HG03469 (cell line): ENCODE data around the gene TPGS2.
A peak's percentile ranks its signal among the peaks of the same experiment; 100 is the strongest.
"Not testable (repeated sequence)": the region's sequence is repeated elsewhere in the genome, so short reads cannot be mapped to it uniquely, and the experiment has no call there.

ENCODE experiments used
- ATAC-seq: cut with Tn5 transposase; IDR thresholded peaks from one replicate; pipeline ENCODE4 v1.9.1; 2021; ENCODE audit warnings: mild to moderate bottlenecking, moderate library complexity, moderate number of reproducible peaks; ENCODE audit not compliant: unreplicated experiment

Gene TPGS2, protein sequence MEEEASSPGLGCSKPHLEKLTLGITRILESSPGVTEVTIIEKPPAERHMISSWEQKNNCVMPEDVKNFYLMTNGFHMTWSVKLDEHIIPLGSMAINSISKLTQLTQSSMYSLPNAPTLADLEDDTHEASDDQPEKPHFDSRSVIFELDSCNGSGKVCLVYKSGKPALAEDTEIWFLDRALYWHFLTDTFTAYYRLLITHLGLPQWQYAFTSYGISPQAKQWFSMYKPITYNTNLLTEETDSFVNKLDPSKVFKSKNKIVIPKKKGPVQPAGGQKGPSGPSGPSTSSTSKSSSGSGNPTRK

DNA sequence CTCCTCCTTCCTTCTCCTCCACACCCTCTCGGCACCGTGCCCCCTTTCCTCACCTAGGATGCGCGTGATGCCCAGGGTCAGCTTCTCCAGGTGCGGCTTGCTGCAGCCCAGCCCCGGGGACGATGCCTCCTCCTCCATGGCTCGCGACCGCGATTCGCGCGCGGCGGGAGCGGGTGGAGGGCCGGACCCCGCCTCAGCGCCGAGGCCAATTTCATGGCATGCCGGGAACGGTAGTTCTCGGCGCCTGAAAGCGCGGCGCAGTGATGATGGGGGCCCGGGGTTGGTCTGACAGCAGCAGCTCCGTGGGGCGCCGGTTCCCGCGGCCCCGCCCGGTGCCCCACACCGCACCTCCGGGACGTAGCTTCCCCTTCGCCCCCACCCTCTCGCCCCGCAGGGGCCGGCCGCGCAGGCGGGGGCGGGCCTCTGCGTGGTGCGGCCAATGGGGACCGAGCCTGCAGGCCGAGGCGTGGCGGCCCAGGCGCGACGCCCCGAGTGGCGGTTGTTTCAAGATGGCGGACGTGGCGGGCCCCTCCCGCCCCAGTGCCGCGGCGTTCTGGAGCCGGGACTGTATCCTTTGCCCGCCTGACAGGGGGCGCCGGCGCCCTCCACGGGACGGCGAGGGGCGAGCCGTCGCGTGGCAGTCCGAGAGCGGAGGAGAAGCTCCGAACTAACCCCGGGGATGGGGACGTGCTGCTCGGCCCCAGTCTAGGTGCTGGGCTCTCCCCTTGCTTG lies at the start of gene TPGS2, which contains the start of gene KIAA1328:
TSS of gene TPGS2 (minus strand) at position 373 of the 732 bp plus-strand sequence. CDS start at position 138, 235 bp downstream.
TSS of gene KIAA1328 (plus strand) at position 498 of the 732 bp plus-strand sequence. CDS start at position 510, 12 bp downstream.
- peak; percentile 89 for ATAC-seq

DNA sequence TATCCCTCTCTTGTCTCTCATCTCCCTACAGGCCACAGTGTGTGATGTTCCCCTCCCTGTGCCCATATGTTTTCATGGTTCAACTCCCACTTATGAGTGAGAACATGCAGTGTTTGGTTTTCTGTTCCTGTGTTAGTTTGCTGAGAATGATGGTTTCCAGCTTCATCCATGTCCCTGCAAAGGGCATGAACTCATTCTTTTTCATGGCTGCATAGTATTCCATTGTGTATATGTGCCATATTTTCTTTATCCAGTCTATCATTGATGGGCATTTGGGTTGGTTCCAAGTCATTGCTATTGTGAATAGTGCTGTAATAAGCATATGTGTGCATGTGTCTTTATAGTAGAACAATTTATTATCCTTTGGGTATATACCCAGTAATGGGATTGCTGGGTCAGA lies 45.0 kb upstream of the TPGS2 start:
- ATAC-seq, result not testable (repeated sequence)

DNA sequence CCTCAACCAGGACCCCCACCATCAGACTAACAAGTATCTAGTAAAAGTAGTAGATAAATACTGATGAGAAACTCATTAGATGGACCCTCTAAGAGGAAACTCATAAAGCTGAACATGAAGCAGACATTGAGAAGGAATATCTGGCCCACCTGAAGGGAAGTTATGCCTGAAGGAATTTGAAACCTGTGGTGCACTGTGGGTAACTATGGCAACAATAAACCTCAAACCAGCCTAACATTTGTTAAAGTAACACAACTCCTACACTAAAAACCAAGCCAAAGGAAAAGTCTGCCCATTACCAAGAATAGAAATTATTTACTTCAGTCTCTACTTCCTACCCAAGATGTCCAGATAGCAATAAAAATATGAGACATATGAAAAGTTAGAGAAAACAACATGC lies 43.5 kb upstream of the TPGS2 start:
- ATAC-seq, result no peak

DNA sequence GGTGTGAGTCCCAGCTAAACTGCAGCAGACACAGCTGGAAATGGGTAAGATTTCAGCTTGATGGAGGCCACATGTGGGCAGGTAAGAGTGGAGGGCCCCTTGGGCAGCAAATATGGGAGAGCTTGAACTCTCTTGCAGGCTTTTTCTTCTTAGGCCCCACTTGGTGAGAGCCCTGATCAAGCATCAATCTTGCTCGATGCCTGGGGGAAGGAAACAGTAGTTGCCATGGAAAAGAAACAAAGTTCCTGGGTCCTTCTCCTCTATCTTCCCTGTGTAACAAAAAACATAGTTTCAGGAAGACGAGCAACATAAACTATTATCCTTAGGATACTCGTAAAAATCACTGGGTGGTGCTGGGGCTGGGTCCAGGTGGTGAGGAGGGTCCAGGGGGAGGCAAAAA lies 43.0 kb upstream of the TPGS2 start:
- ATAC-seq, result no peak

DNA sequence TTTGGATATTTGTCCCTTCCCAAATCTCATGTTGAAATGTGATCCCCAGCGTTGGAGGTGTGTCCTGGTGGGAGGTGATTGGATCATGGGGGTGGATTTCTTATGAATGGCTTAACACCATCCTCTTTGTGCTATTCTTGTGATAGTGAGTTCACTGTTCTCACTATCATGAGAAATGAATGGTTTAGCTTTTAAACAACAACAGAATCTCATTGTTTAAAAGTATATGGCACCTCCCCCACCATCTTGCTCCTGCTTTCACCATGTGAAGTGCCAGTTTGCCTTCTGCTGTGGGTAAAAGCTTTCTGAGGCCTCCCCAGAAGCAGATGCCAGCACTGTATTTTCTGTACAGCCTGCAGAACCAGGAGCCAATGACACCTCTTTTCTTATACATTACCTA lies 38.3 kb upstream of the TPGS2 start:
- ATAC-seq, result no peak

DNA sequence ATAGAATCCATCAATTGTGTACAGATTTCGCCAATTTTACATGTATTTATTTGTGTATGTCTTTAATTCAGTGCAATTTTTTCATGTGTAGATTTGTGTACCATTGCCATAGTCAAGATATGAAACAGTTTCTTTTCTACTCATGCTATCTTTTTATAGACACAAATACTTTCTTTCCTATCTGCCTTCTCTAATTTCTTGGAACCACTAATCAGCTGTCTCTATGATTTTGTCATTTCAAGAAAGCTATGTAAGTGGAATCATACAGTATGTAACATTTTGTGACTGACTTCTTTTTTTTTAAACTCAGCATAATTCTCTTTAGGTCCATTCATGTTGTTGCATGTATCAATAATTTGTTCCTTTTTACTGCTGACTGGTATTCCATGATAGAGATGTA lies 33.4 kb upstream of the TPGS2 start:
- no peak for ATAC-seq

DNA sequence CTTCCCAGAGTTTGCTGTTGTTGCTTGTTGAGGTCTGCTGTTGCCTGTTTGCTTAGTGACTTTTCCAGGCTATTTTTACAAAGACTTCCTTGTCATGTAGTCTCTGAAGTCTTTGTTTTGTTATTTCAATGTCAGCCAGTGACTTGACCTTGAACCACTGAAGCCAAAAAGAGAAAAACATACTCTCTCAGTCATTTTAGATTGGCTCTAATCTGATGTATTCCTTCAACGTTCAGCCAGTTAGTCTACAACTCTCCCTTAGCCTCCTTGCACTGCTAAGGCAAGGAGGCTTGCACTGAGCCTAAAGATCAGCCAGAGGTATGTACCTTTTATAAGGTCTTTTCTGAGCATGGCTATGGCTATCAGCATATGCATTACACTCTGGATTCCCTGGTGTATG lies 28.0 kb upstream of the TPGS2 start:
- ATAC-seq, result no peak

DNA sequence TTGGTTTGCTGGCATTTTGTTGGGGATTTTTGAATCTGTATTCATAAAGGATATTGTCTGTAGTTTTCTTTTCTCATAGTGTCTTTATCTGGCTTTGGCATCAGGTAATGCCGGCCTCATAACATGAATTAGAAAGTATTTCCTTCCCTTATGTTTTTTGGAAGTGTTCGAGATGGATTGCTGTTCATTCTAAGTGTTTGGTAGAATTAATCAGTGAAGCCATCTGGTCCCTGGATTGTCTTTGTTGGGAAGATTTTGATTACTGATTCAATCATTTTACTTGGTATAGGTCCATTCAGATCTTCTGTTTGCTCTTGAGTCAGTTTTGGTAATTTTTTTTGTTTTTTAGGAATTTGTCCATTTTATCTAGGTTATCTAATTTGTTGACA lies 22.4 kb upstream of the TPGS2 start:
- ATAC-seq, result no peak

DNA sequence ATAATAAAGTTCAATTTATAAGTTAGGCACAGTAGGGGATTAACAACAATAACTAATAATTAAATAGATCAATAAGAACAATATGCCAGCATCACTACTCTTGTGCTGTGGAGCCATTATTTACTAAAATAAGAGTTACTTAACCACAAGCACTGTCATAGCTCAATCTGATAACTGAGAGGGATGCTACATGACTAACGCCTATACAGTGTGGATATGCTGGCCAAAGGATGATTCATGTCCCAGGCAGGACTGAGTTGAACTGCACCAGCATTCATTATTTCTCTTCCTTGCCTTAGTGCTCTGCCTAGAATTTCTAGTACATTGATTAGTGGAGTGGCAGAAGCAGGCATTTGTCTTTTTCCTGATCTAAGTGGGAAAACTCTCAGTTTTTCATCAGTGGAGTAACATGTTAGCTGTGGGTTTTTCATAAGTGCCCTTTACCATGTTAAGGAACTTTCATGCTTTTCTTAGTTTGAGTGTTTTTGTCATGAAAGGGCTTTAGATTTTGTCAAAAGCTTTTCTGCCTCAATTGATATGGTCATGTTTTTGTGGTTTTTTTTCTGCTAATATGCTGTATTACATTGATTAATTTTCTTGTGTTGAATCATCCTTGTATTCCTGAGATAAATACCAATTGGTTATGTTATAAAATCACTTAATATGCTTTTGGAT lies 21.9 kb upstream of the TPGS2 start:
- no peak for ATAC-seq

DNA sequence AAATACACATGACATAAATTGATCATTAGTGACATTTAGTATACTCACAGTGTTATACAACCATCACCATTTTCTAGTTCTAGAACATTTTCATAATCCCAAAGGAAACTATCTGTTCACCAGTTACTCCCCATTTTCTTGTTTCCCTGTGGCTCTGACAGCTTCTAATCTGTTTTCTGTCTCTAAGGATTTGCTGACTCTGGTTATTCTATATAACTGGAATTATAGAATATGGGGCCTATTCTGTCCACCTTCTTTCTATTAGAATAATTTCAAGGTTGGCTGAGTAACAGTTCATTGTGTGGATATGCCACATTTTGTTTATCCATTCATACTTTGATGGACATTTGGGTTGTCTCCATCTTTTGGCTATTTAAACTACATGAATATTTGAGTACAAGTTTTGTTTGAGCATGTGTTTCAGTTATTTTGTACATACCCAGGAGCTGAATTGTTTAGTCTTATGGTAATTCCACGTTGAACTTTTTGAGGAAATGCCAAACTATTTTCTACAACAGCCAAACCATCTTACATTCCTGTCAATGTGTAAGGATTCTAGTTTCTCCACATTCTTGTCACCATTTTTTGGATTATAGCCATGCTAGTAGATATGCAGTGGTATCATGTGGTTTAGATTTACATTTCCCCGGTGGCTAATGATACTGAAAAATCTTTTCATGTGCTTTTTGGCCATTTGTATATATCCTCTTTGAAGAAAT lies 20.6 kb upstream of the TPGS2 start:
- no peak for ATAC-seq

DNA sequence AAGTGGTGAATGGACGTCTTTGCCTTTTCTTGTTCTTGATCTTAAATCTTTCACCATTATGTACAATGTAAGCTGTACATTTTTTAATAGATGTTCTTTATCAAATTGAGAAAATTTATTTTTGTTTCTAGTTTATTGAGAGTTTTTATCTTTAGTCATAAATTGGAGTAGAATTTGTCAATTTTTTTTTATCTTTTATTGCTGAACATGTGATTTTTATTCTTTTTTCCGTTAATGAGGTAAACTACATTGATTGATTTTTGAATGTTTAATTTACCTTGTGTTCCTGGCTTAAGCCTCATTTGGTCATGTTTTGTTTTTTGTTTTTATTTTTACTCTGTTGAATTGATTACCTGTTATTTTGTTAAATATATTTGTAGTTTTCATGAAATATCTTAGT lies 19.8 kb upstream of the TPGS2 start:
- no peak for ATAC-seq

DNA sequence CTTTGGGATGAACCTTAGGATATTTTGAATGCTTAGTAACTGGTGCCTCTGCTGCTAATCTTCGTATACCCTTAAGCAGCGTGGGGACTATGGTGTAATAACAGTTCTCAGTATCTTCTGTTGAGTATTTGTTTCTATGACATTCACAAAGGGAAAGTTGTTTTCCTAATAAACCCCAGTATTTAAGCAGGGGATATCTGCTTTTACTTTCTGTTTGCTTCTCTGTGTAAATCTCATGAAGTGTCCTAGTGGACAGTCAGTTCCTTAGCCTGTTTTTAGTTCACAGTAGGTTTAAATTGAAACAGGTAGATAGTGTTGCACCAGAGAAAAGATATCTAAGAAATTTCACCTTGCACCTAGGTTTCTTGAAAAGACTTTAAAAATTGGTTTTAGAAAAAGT lies 15.0 kb upstream of the TPGS2 start:
- no peak for ATAC-seq

DNA sequence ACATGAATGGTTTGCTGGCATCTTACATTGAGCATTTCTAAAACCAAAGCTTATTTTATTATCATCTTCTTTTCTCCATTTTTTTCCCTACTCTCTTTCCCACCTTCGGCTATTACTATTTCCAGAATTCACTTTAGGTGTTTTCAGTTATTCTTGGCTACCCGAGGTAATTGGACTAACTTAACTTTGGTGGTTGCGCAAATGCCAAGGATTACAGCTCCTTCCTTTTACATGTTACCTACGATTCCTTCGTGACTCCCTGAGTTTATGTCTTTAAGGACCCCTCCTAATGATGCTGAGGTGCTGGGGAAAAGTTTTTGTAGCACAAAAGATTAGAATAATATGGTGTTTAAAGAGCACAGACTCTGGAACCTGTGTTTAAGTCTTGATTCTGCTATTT lies 14.4 kb upstream of the TPGS2 start:
- no peak for ATAC-seq

DNA sequence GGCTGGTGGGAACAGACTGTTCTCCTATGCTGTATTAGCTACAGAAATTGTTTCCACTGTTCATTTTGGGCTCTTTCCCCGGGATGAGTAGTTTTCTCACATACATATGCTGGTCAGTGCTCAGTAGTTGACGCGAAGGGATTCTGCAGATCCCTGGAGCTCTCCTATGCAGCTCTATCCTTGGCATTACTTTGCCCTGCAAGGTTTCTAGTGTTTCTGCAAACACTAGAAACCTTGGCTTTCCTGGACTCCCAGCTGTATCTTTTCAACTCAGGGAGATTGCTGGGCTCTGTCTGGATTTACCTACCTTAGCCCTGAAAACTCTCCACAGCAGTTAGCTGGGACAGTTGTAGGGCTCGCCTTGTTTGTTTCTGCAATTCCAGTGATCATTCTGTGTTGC lies 11.0 kb upstream of the TPGS2 start:
- ATAC-seq, result no peak

DNA sequence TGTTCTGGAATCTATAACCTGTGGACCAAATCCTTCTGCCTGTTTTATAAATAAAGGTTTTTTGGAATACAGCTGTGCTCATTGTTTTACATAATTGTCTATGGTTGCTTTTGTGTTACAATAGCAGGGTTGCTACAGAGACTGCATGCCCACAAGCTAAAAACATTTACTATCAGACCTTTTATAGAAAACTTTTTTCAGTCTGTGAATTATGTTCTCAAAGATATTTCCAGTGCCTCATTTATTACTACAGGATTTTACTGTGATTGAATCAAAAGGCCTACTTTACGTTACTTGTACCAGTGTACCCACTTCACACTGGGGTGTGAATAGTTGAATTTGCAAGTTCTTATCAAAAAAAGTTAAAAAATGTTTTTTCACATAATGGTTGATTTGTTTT lies 7.1 kb upstream of the TPGS2 start:
- ATAC-seq, result no peak

DNA sequence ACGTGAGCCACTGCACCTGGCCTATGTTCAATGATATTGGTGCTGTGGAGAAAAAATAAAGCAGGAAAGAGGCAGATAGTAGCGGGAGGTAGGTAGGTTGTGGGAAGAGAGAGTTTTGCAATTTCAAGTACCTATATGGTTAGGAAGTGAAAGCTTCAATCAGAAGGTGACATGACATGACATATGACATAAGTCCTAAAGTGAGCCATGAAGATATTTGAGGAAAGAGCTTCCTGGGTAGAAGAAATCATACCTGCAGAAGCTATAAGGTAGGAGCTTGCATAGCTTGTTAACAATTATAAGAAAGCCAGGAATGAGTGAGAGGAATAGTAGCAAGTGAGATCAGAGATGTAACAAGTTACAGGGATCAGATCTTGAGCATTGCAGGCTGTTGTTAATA lies 4.3 kb upstream of the TPGS2 start:
- no peak for ATAC-seq

DNA sequence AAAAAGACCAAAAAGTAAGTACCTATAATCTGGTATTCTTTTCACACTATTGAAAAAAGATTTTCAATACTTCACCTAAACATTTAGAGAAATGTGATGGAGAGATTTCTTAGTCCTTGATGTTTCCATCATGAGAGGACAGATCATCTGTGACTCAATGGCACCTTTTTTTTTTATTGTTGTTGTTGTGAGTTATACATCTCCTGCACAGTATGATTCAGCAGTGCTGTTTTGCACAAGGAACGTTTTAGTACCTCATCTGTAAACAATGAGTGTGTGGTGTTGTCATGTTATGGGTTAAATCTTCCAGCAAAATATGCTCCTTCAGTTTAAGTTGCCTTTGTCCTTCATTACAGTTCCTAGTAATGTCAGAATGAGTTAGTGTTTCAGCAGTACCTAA lies 2.3 kb upstream of the TPGS2 start:
- ATAC-seq, result no peak

DNA sequence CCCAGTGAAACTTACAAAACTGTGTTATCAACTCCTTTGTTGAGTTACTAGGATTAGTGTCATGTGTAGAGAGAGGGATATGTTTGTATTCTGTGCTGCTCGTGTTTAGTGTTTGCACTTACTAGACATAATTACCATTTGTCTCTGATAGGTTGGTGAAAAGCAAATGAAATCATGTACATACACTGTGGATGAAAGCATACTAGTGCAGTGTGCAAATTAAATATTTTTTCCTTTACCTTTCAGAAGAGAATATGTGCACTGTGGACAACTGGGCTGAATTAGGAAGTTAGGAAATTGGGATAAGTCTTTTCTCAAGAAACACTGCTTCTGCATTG lies 1.3 kb upstream of the TPGS2 start:
- ATAC-seq, result no peak

DNA sequence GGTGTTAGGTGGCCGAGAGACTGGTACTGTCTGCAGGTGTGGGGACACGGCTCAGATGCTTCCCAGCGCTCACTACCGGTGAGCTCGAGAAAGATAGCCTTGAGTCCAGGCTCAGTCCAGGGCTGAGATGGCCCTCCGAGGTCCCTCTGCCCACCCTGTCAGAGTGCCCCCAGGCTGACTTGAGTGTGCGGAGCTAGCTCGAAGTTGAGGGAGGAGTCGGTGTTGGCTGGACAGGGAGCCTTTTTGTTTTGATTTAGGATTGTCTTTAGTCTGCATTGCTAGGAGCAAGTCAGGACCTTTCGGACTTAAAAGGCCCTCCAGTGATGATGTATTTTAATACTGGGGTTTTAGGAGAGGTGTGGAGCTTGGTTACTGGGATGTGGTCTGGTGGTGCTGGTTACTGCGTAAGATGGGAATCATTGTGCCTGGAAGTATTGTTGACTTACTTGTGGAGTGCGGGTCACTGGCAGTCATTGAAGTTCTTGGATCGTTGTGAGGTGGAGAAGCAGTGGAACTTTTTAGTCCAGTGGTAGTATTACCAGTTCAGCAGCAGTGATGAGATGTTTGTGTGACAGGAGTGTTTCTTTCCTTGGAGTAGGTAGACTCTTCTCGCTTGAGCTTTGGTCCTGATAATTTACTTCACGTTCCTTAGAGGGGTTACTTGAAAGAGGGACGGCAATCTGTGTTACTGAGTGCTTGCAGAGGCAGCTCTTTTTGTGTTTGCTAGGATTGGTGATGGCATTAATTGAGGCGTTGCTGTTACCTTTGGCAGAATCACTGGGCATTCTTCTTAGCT lies 758 bp upstream of the TPGS2 start:
- no peak for ATAC-seq

DNA sequence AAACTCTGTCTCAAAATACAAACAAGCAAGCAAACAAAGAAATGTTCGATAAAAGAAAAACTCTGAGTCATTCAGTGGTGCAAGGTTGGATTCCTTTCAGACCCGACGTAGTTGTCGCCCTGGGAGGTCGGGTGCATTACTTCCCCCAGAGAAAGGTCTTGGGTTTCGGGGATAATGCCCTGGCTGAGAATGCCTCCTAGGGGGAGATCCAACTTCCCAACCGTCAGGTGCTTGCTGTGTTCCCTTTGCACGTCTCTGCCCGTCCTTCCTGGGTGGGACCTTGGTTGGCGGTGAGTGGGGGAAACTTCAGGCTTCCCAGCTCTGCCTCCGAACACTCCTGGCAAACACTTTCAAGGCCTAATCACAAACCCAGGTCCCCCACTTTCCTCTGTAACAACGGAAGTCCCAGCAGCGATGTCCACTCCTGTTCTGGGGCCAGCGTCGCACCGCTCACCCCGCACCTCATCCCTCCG lies 609 bp downstream of the TPGS2 start:
- no peak for ATAC-seq
